GM18519 (cell line): ENCODE measurements around the gene METTL25.

Experiments used
- ATAC-seq: cut with Tn5 transposase; IDR thresholded peaks from one replicate; pipeline ENCODE4 v1.9.1; 2021; ENCODE audit warnings: mild to moderate bottlenecking, moderate library complexity; ENCODE audit not compliant: unreplicated experiment, low FRiP score

METTL25 gene

DNA sequence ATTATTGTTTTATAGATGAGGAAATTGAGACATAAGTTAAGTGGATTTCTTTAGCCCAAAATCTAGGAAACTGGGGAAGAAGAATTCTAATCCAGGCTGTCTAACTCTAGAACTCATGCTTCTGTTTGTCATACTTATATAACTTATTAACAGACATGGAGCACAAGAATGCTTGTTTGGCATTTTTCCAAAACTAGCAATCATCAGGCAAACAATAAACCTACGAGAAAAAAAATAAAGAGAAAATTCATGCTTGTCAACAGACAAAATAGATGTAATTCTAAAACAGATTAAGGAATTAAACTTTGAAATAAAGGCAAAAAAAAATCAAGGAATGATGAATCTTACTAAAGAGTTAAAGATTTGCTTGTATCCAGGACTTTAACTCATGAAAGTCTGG is 103.1 kb downstream of the METTL25 start:
- no peak for ATAC-seq

- no peak for ATAC-seq
Observed at GRCh38 chr12:82461836-82462235, 103.5 kb downstream of the METTL25 start.

DNA sequence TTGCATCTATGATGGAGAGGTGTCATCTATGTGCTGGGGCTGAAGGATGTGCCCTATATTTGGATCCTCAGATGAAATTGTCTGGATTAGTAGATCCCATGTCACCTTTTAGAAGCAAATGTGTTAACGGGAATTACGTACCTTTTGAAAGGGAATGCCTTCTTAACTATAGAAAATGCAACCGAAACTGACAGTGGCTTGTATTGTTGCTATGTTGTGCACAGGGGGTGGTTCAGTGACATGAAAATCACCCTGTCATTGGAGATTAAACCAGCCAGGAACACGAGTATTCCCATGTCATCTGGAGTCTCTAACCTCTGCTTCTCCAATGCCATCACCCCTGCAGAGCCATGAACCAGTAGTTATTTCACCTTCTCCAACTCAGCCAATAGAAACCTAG is 110.2 kb downstream of the METTL25 start:
- no peak for ATAC-seq

- ATAC-seq, result no peak
Observed at GRCh38 chr12:82470906-82471512, 112.7 kb downstream of the METTL25 start.

DNA sequence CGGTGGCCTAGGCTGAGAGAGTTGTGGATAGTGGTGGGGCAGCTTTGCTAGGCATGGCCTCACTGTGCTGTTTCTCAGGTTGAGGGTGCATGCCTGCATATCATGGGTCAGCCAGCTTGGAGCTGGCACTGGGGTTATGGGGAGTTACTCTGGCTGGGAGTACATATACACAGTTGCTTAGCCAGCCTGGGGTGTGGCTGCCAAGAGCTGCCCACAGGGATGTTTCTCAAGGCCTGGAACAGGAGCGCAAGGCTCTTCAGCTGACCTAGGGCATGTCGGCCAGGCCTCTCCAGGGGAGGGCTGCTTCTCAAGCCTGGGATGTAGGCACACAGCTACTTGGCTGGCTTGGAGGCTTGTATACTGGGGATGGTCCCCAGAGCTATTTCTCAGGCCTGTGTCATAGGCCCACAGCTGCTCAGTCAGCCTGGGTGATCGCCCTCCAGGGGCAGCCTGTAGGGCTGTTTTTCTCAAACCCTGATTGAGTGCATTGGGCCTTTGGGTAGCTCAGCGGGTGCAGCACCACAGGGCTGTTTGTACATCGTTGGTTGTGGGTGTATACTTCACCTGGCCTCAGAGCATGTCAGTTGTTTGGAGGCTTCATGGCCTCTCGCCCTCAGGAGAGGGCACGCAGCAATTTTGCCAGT is 114.9 kb downstream of the METTL25 start:
- no peak for ATAC-seq

DNA sequence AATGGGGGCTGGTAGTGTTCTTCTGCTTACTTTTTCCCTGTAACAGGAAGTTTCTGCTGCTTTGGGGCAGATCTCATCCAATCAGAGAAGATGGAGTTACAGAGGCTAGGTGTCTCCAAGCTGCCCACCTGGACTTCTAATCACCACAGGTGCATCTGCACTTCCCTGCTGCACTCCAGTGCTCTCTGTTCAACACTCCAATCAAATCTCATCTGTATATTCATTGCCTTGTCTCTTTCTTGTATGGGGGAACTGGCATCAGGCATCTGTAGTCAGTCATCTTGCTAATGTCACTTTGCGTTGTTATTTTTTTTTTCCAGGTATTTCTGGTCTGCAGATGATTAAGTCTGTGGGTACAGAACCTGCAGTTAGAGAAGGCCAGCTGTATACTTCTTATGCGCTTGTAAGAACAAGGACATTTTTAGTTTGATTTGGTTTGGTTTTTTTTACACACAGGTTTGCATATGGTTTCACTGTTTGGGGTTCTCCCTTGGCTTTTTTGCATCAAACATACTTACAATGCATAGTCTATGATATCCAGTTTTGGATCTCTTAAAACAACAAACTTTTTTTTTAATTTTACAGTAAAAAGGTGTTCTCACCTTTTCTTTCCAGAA is 116.0 kb downstream of the METTL25 start:
- peak; percentile 54 for ATAC-seq

GRCh38 chr12:82474798-82475184 is 116.5 kb downstream of the METTL25 start:
- ATAC-seq, result peak; percentile 10

DNA sequence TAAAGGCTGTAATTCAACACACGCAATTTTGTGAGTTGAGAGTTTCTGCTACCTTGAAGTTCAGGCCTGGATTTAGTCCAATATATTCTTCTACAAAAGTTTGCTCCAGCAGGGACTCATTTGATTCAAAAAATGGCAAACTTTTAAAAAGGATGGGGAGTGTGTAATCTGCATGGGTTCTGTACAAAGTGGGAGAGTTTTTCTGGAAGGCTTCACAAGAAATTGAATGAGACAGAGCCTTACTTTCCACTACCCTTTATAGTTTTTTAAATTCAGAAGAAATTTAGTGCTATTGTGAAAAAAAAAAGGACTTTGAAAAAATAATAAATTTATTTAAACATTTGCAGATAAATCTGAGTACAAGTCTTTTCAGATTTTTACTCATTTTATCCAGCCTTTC is 116.9 kb downstream of the METTL25 start:
- ATAC-seq, result no peak

GRCh38 chr12:82476511-82476910 is 118.2 kb downstream of the METTL25 start:
- no peak for ATAC-seq

DNA sequence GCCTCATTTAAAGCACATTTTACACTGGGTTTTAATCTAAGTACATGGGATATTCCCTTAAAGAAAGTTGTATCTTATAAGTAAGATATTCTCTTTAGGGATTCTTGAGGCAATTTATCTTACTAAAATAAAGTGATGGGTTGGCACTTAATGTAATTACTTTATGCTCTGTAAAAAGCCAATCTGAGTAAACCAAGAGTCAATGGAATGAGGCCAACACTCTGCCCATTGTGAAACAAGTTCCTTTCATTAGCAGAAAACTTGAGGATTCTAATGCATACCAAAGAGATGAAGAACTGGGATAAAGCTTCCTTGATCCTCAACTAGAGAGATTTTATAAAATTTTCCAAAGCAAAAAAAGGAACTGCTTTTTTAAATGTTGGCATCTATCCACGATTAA is 121.2 kb downstream of the METTL25 start:
- ATAC-seq, result no peak

- no peak for ATAC-seq
Observed at GRCh38 chr12:82480606-82481005, 122.3 kb downstream of the METTL25 start.

DNA sequence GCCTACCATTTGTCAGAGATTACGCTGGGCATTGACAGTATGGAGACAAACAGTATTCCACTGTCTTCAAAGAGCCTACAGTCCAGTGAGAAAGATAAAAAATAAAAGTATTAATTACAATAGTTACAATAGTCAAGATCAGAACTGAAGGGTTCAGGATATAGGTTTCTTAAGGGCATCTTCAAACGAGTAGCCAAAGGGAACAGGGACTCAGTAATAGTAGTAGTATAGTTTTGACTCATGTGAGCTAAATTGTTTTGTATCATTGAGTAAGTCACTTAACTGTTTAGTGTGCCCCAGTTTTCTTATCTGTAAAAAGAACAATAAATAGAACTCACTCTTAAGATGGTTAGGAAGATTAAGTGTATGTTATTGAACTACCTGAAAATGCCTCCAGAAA is 123.6 kb downstream of the METTL25 start:
- peak; percentile 68 for ATAC-seq

- no peak for ATAC-seq
Observed at GRCh38 chr12:82486524-82487235, 128.4 kb downstream of the METTL25 start.

- ATAC-seq, result no peak
Observed at GRCh38 chr12:82504409-82504808, 146.1 kb downstream of the METTL25 start.

DNA sequence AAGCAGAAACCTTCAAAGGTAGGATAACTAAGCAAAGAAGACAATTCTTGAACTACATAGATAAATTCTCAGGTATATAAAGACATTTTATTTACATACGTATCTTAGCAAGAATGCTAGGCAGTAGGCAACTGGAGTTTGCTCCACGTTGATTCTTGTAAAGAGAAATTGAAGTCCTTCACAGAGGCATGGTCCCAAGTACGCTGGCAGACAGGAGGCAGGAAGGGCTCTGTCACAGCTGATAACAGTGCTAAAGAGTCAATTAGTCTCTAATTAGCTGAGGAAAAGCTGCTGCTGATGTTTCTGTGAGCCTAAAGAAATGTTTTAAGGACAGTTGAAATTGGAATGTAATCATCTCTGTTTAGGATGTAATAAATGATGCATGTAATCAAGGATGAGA is 146.8 kb downstream of the METTL25 start:
- no peak for ATAC-seq

GRCh38 chr12:82507686-82508085 is 149.4 kb downstream of the METTL25 start:
- no peak for ATAC-seq

DNA sequence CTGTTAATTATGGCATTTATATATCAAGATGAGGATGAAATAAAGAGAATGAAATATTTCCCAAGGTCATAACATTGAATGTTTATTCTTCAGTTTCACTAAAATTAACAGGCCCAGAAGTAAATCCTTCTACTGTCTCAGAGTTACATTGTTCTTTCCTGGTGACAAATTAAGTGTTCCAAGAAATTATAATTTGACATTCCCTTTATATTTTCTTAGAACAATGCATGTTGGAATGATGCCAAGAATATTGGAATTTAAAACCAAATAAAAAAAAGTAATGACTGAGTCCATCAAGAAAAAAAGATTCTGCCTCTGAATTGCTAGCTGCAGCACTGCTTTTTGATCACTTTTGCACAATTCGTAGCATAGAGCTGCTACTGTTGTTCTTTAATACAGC is 152.1 kb downstream of the METTL25 start:
- no peak for ATAC-seq

DNA sequence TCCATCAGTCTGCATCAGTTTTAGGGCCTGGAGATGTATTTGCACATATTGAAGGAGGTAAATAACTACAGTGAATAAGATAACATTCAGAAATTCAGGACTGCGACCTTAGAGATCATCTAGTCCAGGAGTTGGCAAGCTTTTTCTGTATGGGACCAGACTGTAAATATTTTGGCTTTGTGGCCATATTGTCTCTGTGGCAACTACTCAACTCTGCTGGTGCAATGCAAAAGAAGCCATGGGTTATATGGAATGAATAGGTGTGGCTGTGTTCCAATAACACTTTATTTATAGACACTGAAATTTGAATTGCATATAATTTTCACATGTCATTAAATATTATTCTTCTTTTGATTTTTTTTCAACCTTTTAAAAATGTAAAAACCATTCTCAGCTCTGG is 156.6 kb downstream of the METTL25 start:
- no peak for ATAC-seq

GRCh38 chr12:82515652-82516051 is 157.3 kb downstream of the METTL25 start:
- ATAC-seq, result no peak

- peak; percentile 81 for ATAC-seq
Observed at GRCh38 chr12:82517027-82517426, 158.7 kb downstream of the METTL25 start.

- ATAC-seq, result no peak
Observed at GRCh38 chr12:82517808-82518207, 159.5 kb downstream of the METTL25 start.
